Measurements from ENCODE around the gene DMRT3. TPM values are rescaled to one million over a fixed set of nuclear protein-coding genes. Genes with fewer than 3 reads are reported as not detected.

Gene DMRT3
- total RNA-seq, 2 donors from 2014 or later = not detected

DNA sequence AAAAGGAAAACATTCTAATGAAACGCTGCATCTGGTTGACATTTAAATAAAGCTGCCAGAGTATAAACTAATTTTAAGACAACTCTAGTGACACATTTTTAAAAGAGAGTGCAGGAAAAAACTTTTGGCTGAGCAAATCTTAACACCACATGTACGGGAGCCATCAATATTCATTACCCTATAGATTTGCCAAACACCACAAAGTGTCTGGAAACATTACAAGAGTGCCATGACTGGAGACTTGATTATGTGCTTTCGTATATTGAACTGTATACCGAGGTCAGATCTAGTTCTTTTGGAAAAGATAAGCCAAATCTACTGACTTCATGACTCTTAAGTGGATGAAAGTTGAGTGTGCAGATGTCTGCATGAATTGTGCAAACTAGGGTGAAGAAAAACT, 63.1 kb downstream of the DMRT3 start:
- Histone ChIP-seq H3K27ac (no peak overlapping the region), H3K27me3 (peaks cover 4 to 7% of the 10 kb centered on the region in 2 donors)

More for the DNA sequence above, 63.1 kb downstream of the DMRT3 start:
- Histone ChIP-seq H3K9me3 (no peaks in the 10 kb centered on the region), H3K36me3 (no peaks in the 10 kb centered on the region), H3K4me1 (peaks cover 0 to 9% of the 10 kb centered on the region in 2 donors), H3K4me3 (no peak overlapping the region)
- no peak for DNase-seq (ENCODE audit: low spot score)
- TF ChIP-seq, protein P1, sequence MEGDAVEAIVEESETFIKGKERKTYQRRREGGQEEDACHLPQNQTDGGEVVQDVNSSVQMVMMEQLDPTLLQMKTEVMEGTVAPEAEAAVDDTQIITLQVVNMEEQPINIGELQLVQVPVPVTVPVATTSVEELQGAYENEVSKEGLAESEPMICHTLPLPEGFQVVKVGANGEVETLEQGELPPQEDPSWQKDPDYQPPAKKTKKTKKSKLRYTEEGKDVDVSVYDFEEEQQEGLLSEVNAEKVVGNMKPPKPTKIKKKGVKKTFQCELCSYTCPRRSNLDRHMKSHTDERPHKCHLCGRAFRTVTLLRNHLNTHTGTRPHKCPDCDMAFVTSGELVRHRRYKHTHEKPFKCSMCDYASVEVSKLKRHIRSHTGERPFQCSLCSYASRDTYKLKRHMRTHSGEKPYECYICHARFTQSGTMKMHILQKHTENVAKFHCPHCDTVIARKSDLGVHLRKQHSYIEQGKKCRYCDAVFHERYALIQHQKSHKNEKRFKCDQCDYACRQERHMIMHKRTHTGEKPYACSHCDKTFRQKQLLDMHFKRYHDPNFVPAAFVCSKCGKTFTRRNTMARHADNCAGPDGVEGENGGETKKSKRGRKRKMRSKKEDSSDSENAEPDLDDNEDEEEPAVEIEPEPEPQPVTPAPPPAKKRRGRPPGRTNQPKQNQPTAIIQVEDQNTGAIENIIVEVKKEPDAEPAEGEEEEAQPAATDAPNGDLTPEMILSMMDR (IDR thresholded peaks at IDR 0.05) = no peak

Other genes with a start within 250 kb of the DMRT3 start
- gene DMRT1, start 135.0 kb upstream of the DMRT3 start, total RNA-seq = not detected
- not detected for gene DMRT2, start 73.7 kb downstream of the DMRT3 start, total RNA-seq